Measurements from ENCODE around the gene PUS7L. TPM values are rescaled to one million over a fixed set of nuclear protein-coding genes. Genes with fewer than 3 reads are reported as not detected.

The PUS7L gene
- total and polyA plus RNA-seq, 2 of the 13 experiments (the other 11 are each of a cell fraction or from before 2014, with no cell fraction given) = 6.5 to 37.6 TPM

GRCh38 chr12:43806737-43807072 lies 48.1 kb upstream of the PUS7L start:
- peaks cover 0 to 9% of the 10 kb centered on the region in 2 experiments; a peak in 2 of 5 replicates for H3K36me3 ChIP-seq (replicated peaks in 1 of 2; ENCODE audit: control insufficient read depth in 1 of 2, insufficient read depth in 2 of 2, low read length in 2 of 2)
- peaks cover 26% of the 10 kb centered on the region for H3K4me1 ChIP-seq (ENCODE audit: insufficient read depth, low read length)
- no peaks in the 10 kb centered on the region for H4K20me1 ChIP-seq (ENCODE audit: insufficient read depth, low read length)
- 3% methylated on average over 3 of the region's 3 CpGs for WGBS (ENCODE audit: low lambda C conversion rate)
- TSS peak; percentile 87 for BruUV-seq (replicated peaks)
- no peak for TF ChIP-seq ZNF773 (CRISPR knock-in tag; IDR thresholded peaks at IDR 0.05; ENCODE audit: borderline replicate concordance)
- no peak for TF ChIP-seq EP300 (IDR thresholded peaks at IDR 0.05; ENCODE audit: low read depth in 2 of 2, low read length in 2 of 2)
- no peak for TF ChIP-seq EP300 (CRISPR knock-in tag; IDR thresholded peaks at IDR 0.05; ENCODE audit: borderline replicate concordance)
- no peak for TF ChIP-seq SNAPC4 (CRISPR knock-in tag; IDR thresholded peaks at IDR 0.05)
- TF ChIP-seq ZNF441 (CRISPR knock-in tag; IDR thresholded peaks at IDR 0.05; ENCODE audit: borderline replicate concordance) = no peak
- no peak for TF ChIP-seq ZNF317 (CRISPR knock-in tag; IDR thresholded peaks at IDR 0.05)
- no peak for TF ChIP-seq PHB2 (IDR thresholded peaks at IDR 0.05; ENCODE audit: partially characterized antibody)
- TF ChIP-seq ZMAT5 (CRISPR knock-in tag; IDR thresholded peaks at IDR 0.05; ENCODE audit: borderline replicate concordance, low read depth) = no peak
- no peak for TF ChIP-seq ZNF136 (CRISPR knock-in tag; IDR thresholded peaks at IDR 0.05; ENCODE audit: low read depth)
- no peak for TF ChIP-seq SRSF1 (optimal IDR thresholded peaks at IDR 0.05; ENCODE audit: low read depth, low read length)
- no peak for TF ChIP-seq TRIM22 (IDR thresholded peaks at IDR 0.05)
- no peak for TF ChIP-seq ZNF839 (CRISPR knock-in tag; IDR thresholded peaks at IDR 0.05; ENCODE audit: borderline replicate concordance)
- TF ChIP-seq ZNF558 (CRISPR knock-in tag; IDR thresholded peaks at IDR 0.05; ENCODE audit: borderline replicate concordance) = no peak
- intact Hi-C loops (cut with micrococcal nuclease; ENCODE audit: unreplicated experiment) (loop anchor here (5.0 kb wide), 1 partner anchor 49 kb away; the partner anchor contains the start of genes IRAK4 and PUS7L), in situ Hi-C loops (cut with HindIII; ENCODE audit: extremely low pct_ligation_motif_present, low pct_unique_long_range_greater_than_20kb) (no loop called here)
- H3K4me3 ChIP-seq (replicated peaks in 1 of 3; ENCODE audit: insufficient read depth in 1 of 3, low read depth in 2 of 3, low read length in 3 of 3) = peak overlapping the region; percentile 97 to 100 (median 98)
- POLR2A ChIA-PET = interaction anchor here (0.5 to 3.2 kb wide), 8 partner anchors 10 to 121 kb away, joined by 3 to 17 read pairs (median 7); partner anchors contain the start of genes IRAK4, PUS7L and TMEM117
- H3K9me3 ChIP-seq (ENCODE audit: low read length) = no peaks in the 10 kb centered on the region
- peak overlapping the region; percentile 98 for H3K9ac ChIP-seq (ENCODE audit: insufficient read depth, low read depth, low read length)
- ATAC-seq = no peak
- H3K27me3 ChIP-seq (ENCODE audit: control insufficient read depth in 1 of 2, insufficient read depth in 2 of 2, low read length in 2 of 2) = no peaks in the 10 kb centered on the region
- H2AFZ ChIP-seq (ENCODE audit: low read length) = peak overlapping the region; percentile 39
- peak overlapping the region; percentile 85 for H3K4me2 ChIP-seq (ENCODE audit: low read depth, low read length)
- CTCF ChIA-PET (ENCODE audit: low intra/inter-chr PET ratio, low total read pairs) = no interaction called here
- peak overlapping the region; percentile 96 for H3K27ac ChIP-seq (ENCODE audit: extremely low read length, insufficient read depth, low read length)
- DNase-seq (ENCODE audit: low spot score) = no peak
- H3K79me2 ChIP-seq (ENCODE audit: insufficient read depth, low read length) = peaks cover 26% of the 10 kb centered on the region
- no peak for FAIRE-seq

All from HepG2 (cell line).